ENCODE measurements around the gene FOXN3.
"Not testable (repeated sequence)": the region's sequence is repeated elsewhere in the genome, so short reads cannot be mapped to it uniquely, and the experiment has no call there.

The FOXN3 gene

DNA sequence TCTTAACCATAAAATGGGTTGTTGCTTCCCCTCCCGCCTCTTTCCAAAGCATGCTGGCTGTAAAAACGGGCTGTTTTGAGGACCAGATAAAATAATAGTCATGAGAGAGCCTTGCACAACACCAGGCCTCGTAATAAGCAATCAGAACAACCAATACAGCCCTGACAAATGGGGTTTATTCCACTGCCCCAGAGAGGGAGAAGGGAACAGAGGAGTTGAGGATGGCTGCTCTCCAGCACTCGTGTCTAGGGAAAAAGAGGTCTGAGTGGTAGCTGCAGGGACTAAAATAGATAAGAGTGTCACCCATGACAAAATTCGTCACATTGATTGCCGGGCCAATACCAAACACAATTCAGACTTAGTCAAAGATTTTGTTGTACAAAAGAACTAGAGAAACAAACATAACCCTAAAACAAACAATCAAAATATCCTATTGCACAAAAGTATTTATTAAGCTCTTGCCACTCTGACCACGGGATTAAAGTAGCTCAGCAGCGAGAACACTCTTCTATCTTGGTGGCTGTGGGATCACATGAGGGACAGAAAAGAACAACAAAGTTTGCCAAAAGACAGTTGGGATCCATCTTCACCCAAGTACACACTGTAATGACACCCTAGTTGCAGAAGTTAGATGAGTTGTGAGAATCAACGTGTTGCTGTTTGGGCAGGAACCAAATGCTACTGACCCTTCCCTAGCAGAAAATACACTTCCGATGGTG is 188.0 kb downstream of the FOXN3 start:
- no peak for DNase-seq (ENCODE audit: low spot score)

DNA sequence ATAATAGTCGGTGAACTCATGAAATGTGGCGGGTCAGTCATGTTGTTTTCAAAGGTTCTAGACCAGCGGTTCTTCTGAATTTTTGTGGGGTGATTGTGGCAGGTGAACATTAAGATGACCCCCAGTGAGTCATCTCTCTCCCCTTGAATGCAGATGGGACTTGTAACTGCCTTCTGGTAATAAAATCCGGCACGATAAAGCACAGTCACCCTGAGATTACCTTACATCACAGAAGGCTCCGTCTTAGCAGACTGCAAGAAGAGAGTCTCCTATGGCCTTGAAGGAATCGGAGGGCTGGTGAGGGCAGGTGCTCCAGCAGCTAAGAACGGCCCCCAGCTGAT is 189.6 kb downstream of the FOXN3 start:
- no peak for DNase-seq (ENCODE audit: low spot score)

DNA sequence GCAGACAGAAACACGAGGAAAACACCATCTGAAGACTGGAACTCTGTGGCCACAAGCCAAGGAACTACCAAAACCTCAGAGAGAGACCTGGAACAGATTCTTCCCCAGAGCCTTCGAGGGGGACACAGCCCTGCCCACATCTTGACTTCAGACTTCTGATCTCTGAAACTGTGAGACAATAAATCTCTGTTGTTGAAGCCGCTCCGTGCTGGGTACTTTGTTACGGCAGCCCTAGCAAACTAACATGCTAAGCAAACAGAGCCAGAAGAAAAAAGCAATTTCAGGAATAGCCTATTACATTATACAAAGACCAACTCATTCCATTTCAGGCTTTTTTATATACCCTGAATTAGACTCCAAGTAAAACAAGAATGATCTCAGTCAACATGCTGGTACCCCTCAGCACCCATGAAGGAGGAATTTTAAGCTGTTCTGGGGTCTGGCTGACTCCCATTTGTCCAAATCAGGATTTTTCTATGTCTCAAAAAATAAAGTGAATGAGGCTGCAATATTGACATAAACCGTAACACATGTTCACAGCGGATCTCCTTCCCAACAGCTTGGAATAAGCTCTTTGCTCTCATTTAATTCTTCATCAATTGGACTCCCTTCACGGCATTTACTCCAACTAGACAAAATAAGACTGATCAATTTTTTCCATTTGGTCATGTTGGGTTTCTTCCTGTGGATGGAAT is 190.1 kb downstream of the FOXN3 start:
- DNase-seq (ENCODE audit: low spot score): no peak

DNA sequence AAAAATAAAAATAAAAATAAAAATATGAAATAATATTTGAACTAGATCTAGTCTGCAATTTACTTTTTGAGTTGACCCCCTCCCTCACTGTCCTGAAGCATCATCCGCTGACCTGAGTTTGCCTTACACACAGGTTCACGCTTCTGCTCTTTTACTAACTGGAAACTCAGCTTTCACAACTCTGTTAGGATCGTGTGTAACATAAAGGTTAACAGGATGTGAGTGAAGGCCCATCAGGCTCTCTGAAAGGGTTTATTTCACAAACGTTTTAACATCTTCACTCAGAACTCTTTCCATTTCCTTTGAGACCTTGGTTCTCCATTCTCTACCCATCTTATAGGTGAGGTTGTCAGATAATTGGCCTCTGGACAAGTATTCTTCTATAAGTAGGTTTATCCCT is 191.4 kb downstream of the FOXN3 start:
- no peak for DNase-seq (ENCODE audit: low spot score)

DNA sequence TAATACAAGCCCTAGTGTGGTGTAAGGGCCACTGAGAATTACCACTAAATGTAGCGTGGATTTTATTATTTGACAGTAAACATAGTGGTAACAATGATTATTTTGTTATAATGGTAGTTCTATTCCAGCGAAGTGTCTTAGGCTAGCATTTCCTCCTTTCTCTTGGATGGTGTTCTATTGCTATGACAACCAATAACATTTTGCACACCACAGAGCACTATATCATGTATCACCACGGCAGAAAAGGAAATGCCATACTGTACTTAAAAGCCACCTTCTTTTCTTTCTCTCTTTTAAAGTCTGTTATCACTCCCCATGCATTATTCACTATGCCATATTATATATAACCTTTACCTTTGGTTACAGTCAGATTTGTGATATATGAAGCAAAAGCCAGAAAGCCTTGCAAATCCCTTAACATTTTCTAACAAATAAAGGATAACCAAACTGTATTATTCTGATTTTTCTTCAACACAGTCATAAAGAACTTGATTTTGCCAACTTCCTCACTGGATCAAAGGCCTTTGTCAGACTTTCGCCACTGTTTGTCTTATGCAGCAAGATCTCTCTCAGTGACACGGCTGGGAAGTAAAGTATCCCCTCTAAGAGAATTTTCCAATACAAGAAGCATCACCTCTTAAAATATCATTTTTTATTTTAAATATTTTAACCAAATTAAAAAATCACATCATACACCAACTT is 195.8 kb downstream of the FOXN3 start:
- DNase-seq (ENCODE audit: low spot score): no peak

DNA sequence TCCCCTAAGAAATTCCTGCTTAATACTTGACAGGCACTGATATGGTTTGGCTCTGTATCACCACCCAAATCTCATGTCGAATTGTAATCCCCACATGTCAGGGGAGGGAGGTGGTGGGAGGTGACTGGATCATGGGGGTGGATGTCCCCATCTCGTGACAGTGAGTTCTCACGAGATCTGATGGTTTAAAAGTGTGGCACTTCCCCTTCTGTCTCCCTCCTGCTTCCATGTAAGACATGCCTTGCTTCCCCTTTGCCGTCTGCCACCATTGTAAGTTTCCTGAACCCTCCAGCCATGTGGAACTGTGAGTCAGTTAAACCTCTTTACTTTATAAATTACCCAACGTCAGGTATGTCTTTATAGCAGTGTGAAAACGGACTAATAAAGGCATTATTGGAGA is 198.0 kb downstream of the FOXN3 start:
- no peak for DNase-seq (ENCODE audit: low spot score)

DNA sequence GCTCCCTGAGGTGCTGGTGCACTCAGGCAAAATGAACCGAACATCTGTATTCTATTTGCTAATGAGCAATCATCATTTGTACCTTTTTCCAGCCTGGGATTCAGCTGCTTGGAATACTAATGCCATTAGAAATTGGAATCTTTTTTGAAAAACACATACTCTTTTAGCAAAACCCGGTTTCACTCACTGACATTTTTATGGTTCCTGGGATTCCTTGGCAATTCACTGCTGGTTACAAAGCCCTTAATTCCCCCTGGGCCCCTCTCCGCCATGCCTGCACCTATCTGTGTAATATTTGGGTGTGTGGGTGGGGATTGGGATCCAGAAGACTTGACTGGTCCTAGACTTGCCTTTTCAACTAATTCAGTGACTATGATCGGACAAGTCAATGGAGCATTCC is 199.1 kb downstream of the FOXN3 start:
- no peak for DNase-seq (ENCODE audit: low spot score)

DNA sequence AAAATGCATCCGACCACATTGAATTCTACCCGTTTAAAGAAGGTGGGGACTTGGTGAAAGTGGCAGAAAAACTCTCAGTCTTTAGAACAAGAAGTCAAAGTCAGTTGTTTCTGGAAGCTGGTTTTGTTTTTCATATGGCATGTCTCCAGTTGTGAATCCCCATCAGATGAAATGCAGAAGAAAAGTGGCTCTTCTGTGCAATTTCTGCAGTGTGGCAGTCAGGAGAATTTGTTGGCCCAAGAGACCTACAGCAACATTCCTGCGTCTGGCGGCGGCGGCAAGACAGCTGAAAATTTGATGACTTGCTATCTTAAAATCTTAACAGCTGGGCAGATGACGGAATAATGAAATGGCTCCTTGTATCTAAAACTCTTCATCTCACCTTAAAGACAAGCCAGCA is 201.5 kb downstream of the FOXN3 start:
- no peak for DNase-seq (ENCODE audit: low spot score)

DNA sequence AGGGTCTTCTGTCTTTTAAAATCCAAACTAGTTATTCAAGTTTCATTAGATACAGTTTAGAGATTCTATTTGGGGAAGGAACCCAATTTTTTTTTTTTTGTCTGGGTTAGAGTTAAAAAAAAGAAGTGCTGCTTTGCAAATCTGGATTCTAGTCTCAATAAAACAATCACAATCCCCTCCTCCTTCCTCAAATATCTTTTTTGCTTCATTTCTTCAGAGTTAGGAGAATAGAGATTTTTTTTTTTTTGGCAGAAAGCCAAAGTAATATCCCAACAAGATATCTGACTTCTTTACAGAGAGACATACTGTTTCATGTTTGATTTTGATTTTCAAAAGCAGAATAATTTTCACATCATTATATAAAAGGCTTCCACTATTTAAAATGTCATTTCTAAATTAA is 201.9 kb downstream of the FOXN3 start:
- no peak for DNase-seq (ENCODE audit: low spot score)

DNA sequence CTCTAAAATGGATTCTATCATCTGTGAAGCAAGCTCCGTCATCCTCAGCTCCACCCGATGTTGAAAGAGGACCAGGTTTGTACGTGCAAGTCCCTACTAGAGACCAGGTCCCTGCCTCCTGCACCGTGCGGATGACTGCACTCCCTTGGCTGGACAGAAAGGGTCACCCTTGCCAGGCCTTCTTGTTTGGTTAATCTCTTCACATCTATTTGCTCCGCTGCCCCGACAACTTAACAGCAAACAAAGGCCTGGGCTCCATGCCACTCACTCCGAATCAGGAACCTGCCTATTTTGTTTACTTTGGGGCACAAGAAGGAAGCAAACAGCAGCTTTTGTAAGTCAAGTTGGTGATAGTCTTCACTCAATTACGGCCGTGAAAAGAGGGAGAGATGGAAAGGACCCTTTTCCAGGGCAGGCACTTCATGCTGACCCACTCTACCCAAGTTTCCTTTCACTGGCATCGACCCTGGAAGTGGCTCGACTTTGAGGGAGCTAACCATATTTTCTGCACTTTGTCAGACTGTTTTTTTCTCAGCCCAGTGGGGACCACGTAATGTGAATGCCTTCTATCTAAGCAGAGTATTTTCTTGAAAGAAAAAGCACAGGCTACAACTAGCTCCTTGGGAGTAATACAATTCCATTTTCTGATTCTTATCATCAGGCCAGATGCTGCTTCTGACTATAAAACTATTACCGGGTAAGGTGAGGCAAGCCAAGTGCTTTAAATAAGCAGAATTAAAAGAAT is 202.6 kb downstream of the FOXN3 start:
- no peak for DNase-seq (ENCODE audit: low spot score)

DNA sequence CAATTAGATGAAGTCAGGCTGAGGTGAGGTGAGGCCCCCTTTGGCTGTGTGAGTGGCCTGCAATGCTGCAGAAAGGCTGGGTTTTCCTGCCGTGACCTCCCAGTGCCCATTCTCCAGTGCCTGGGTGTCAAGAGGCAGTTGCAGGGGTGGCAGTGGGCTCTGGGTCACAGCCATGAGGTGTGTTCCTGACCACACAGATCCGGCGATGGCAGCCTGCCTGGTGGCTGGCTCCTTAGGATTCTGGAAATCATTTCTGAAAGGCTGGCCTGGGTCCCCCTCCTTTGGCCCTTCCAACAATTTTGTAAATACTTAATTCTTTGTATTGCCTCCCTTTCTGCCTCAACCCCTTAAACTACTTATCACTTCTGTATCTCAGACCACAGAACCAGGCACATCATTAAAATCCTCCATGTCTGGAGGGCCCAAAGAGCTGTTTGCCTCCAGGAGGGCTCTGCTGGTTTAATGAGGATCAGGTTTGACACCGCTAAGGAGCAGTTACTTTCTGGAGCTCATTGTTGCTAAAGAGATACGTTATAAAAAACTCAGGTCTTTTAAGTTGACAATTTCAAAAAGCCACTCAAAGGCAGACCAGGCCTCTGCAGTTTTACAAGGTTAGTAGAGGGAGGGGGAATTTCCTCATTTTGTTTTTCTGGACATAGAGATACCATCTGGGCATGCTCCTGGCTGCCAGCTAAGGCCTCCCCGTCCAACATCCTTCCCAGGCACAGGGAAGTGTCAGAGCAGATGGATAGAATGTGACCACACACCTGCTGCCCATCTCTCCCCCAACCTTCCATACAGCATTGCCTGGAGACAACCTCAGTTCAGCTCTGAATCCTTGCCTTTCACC is 204.4 kb downstream of the FOXN3 start:
- no peak for DNase-seq (ENCODE audit: low spot score)

DNA sequence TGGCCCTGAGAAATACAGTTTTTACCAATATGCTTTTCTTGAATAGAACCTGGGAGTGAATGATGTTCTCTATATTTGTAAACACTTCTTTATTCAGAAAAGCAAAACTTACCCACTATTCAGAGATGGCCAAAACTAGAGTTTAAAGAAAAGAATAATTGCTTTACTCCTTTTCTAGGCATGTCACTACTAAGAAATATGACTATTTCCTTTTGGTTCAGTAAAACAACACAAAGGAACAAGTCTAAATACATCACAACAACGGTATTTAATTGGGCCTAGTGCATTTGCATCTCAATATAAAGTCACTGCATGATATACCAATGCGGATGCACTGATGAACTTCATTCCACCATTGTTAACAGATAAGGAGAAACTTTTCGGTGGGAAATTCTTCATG is 207.5 kb downstream of the FOXN3 start:
- DNase-seq (ENCODE audit: low spot score): no peak

DNA sequence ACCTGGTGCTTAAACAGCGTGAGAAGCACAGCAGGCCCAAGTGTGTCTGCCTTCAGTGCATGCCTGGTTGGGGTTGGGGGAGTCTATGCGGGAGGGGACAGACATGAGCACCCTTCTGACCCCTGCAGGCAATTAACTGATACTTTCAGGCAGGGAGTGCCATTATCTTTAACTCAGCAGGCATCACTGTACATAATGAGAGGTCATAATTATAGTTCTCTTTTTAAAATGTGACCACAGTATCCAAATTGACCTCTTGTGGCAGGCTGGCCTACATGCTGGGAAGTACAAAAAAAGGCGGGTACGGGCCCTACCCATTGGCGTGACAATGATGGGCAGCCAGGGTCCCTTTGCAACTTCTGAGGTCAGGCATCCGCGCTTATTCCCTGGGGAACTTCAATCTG is 209.1 kb downstream of the FOXN3 start:
- no peak for DNase-seq (ENCODE audit: low spot score)

DNA sequence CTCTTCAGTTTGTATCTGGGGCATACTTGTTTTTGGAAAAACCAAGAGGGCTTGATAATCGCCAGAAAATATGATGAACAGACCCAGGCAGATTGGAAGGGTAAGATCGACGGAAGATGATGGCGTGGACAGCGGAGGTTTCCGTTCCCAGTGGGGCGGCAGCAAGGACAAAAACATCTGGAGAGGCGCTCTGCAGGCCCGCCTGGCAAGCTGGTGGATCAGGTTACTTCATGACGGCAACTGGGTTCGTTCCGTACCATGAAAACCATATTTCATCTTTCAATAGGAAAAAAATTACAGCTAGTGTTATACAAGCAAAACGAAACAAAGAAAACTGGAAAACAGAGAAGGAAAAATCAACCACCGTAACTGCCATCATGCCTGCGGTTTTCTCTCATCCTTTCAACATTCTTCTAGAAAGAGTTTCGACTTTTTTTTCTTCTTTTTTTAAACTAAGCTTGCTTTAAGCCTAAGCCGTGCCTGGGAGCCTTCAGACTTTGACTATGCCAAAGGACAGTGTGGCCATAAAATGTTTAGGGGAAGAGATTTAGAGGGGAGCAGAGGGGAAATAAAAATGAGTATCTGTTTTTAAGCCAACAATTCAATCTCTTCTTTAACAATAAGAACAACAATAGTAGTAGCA is 210.5 kb downstream of the FOXN3 start:
- no peak for DNase-seq (ENCODE audit: low spot score)

DNA sequence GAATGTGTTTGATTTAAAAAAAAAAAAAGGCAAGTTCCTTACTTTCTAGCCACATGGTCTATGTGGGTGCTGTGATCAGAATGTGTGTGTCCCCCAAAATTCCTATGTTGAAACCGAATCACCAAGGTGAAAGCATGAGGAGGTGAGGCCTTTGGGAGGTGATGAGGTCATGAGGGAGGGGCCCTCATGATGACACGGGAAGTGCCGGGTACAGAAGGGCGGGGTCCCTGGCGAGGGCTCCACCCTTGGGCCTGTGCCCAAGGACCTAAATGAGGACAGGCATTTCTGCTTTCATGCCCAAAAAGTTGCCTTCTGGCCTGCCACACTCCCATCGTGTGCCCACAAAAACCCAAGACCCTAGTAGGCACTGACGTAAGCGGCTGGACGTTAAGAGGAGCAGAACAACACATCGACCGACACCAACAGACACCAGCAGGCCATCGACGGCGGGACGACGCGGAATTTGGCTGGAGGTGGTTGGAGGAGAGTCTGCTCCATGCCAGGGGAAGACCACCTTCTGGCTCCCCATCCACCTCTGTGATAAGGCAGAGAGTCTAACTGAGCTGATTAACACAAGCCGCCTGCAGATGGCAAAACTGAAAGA is 211.8 kb downstream of the FOXN3 start:
- no peak for DNase-seq (ENCODE audit: low spot score)

DNA sequence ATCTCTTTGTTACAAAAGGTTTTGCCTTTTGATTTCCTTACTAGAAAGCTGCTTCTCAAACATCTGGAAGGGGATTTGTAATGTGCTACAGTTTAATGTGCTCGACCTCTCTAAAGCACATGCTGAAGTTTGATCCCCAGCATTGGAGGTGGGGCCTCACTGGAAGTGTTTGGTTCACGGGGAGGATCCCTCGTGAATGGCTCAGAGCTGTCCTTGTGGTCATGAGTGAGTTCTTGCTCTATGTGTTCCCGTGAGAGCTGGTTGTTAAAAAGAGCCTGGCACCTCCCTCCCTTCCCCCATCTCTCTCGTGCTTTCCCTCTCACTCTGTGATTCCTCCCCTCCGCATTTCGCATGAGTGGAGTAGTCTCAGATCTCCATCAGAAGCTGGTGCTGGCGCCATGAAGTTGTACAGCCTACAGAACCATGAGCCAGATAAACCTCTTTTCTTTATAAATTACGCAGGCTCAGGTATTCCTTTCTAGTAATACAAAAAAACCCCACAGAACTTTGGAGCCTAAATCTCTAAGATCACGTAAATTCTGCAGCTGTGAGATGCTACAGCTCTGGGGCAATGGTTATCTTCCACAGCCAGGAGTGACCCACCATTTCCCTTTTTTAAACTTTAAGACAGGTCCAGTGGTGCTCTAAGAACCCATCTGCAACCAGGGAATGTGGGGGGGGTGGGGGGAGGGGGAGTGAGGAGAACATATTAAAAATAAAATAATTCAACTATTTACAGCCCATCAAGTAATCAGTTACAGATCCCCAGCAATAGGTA is 214.4 kb downstream of the FOXN3 start:
- no peak for DNase-seq (ENCODE audit: low spot score)

DNA sequence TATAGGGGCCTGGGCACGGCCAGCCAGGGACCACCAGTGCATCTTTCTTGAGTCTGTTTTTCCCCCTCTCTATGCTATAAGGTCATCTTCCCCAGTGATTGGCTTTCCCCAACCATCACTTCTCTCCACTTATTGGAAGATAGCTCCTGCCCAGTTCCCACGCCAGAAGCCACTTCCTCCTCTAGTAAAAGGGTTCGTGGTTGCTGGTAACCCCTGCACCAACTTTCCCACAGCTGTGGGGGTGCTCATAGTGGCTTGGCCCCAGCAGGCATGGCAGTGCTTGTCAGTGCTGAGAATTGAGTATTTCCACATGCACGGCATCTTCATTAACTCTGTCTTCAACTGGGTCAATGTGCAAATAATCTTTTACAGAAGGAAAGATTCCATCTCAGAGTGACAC is 215.4 kb downstream of the FOXN3 start:
- no peak for DNase-seq (ENCODE audit: low spot score)

DNA sequence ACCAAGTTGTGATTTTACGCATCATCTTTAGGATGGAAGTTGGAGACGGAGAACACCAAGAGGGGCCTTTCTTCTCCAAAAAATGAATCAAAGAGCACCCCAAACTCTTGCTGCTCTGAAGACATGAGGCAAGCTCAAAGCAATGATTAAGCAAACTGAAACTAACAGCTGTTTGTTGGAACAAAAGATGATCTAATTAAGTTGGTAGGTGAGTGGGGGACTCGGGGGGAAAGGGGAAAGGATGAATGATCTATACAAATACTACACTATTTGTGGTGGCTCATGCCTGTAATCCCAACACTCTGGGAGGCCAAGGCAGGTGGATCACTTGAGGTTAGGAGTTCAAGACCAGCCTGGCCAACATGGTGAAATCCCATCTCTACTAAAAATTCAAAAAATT is 217.7 kb downstream of the FOXN3 start:
- not testable (repeated sequence) for DNase-seq (ENCODE audit: low spot score)

DNA sequence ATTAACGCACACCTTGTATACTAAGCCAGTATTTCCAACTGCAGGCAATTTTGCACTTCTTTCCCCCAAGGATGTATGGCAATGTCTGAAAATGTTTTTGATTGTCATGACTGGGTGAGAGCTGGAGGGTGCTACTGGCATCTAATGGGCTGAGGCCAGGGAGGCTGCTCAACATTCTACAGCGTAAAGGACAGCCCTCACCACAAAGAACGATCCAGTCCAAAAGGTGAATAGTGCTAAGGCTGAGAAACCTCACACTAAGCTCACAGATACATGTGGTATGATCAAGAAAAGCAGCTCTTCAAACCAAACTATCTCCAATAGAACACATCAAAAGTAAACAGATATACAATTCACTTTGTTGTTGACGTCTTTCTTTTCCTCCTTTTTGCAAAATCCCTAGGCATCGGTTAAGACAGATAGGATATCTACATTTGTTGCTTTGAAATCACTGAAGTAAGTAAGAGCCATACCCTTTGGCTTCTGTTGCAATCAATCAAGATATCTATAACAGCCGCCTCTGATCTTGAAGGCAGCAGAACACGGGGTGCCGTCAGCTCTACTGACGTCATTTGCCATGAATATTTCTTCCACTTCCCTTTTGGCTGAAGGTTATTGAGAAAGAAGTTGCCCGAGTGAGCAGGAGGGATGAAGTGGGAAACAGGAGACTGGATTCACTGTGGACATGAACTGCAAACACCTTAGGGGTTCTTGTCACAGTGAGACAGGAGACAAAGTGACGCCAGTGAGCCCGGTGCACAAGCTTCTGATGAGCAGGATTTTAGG is 218.3 kb downstream of the FOXN3 start:
- DNase-seq (ENCODE audit: low spot score): no peak

Measured in COLO829 (cell line).